ENCODE results near the gene GPR137.

GRCh38 chr11:64289002-64289564 is 3.4 kb downstream of the GPR137 start:
- TF ChIP-seq POLR2A (IDR thresholded peaks at IDR 0.05; ENCODE audit: low read depth, low read length) (no peak), POLR2AphosphoS5 (IDR thresholded peaks at IDR 0.05; ENCODE audit: low read depth, low read length) (no peak), TAF1 (IDR thresholded peaks at IDR 0.05; ENCODE audit: low read depth, low read length) (no peak), POU2F2 (IDR thresholded peaks at IDR 0.05; ENCODE audit: low read depth, low read length) (no peak), SPI1 (IDR thresholded peaks at IDR 0.05; ENCODE audit: low read depth, low read length) (no peak)
